HUES64 (cell line): Measurements from ENCODE around the gene METAP1.
"Not testable (repeated sequence)": the region's sequence is repeated elsewhere in the genome, so short reads cannot be mapped to it uniquely, and the experiment has no call there.

Source experiments
- H3K27ac ChIP-seq: 2 replicates; pipeline ENCODE4 v1.7.0; 2013; ENCODE audit warnings: low read depth, low read length, inconsistent platforms
- H3K27me3 ChIP-seq: 2 replicates; pipeline ENCODE4 v1.6.1; 2013; ENCODE audit warnings: mild to moderate bottlenecking, low read length; ENCODE audit not compliant: insufficient read depth
- H3K36me3 ChIP-seq: 2 replicates; pipeline ENCODE4 v1.6.1; 2013; ENCODE audit warnings: mild to moderate bottlenecking, low read length; ENCODE audit not compliant: insufficient read depth
- H3K4me1 ChIP-seq: 2 replicates; pipeline ENCODE4 v1.6.1; 2013; ENCODE audit warnings: mild to moderate bottlenecking, low read length, moderate library complexity; ENCODE audit not compliant: insufficient read depth
- H3K4me3 ChIP-seq: 2 replicates; pipeline ENCODE4 v1.5.1; 2013; ENCODE audit warnings: mild to moderate bottlenecking, low read length, moderate library complexity
- H3K9ac ChIP-seq: 2 replicates; pipeline ENCODE4 v1.6.1; 2013; ENCODE audit warnings: mild to moderate bottlenecking, low read depth, low read length
- H3K9me3 ChIP-seq: 2 replicates; pipeline ENCODE4 v1.6.1; 2013; ENCODE audit warnings: low read depth, low read length; ENCODE audit not compliant: insufficient read depth
- WGBS: fragments of 150-250, 120-280 bp; methylation state at CpG from one replicate; pipeline ENCODE4 v1.1.7; 2013; ENCODE audit warnings: missing lambda C conversion rate; 5-methylcytosine and 5-hydroxymethylcytosine counted together

Gene METAP1

GRCh38 chr4:99100876-99101275 is 105.4 kb downstream of the METAP1 start:
- H3K27me3 ChIP-seq = no peaks in the 10 kb centered on the region
- no CpG with 5 or more reads among the region's 1 CpG for WGBS
- H3K9ac ChIP-seq = no peak overlapping the region

GRCh38 chr4:99102634-99103033 is 107.1 kb downstream of the METAP1 start:
- H3K9me3 ChIP-seq = peaks cover 5% of the 10 kb centered on the region; the same call in 1 of the 2 replicates
- no peaks in the 10 kb centered on the region for H3K27me3 ChIP-seq
- H3K4me3 ChIP-seq = no peak overlapping the region

More at GRCh38 chr4:99100876-99101275, 105.4 kb downstream of the METAP1 start:
- Histone ChIP-seq H3K4me3 (no peak overlapping the region), H3K36me3 (peaks cover 3% of the 10 kb centered on the region; the same call in 1 of the 2 replicates), H3K9me3 (peaks cover 5% of the 10 kb centered on the region; the same call in 1 of the 2 replicates), H3K4me1 (no peaks in the 10 kb centered on the region), H3K27ac (no peak overlapping the region)

GRCh38 chr4:99103166-99103565 is 107.6 kb downstream of the METAP1 start:
- Histone ChIP-seq H3K9me3 (peaks cover 5% of the 10 kb centered on the region; the same call in 1 of the 2 replicates), H3K27ac (no peak overlapping the region), H3K4me1 (no peaks in the 10 kb centered on the region), H3K27me3 (no peaks in the 10 kb centered on the region), H3K9ac (no peak overlapping the region), H3K4me3 (no peak overlapping the region), H3K36me3 (peaks cover 3% of the 10 kb centered on the region; the same call in 1 of the 2 replicates)

More at GRCh38 chr4:99102634-99103033, 107.1 kb downstream of the METAP1 start:
- 97% methylated on average over 2 of the region's 2 CpGs for WGBS
- no peak overlapping the region for H3K9ac ChIP-seq
- no peak overlapping the region for H3K27ac ChIP-seq
- no peaks in the 10 kb centered on the region for H3K4me1 ChIP-seq
- peaks cover 3% of the 10 kb centered on the region; the same call in 1 of the 2 replicates for H3K36me3 ChIP-seq

- H3K4me1 ChIP-seq = no peaks in the 10 kb centered on the region
- no peaks in the 10 kb centered on the region for H3K27me3 ChIP-seq
- peaks cover 5% of the 10 kb centered on the region; the same call in 1 of the 2 replicates for H3K9me3 ChIP-seq
- H3K27ac ChIP-seq = no peak overlapping the region
- no peak overlapping the region for H3K4me3 ChIP-seq
- H3K36me3 ChIP-seq = peaks cover 3% of the 10 kb centered on the region; the same call in 1 of the 2 replicates
- no CpG with 5 or more reads among the region's 1 CpG for WGBS
- no peak overlapping the region for H3K9ac ChIP-seq
Measured at GRCh38 chr4:99104153-99104552, 108.6 kb downstream of the METAP1 start.

GRCh38 chr4:99109286-99109685 is 113.8 kb downstream of the METAP1 start:
- not testable (repeated sequence) for H3K9me3 ChIP-seq, H3K4me3 ChIP-seq, H3K36me3 ChIP-seq, H3K9ac ChIP-seq, H3K4me1 ChIP-seq, H3K27me3 ChIP-seq, H3K27ac ChIP-seq
- WGBS = 88% methylated on average over 12 of the region's 12 CpGs
